ENCODE results near the gene BRAT1.

The BRAT1 gene

DNA sequence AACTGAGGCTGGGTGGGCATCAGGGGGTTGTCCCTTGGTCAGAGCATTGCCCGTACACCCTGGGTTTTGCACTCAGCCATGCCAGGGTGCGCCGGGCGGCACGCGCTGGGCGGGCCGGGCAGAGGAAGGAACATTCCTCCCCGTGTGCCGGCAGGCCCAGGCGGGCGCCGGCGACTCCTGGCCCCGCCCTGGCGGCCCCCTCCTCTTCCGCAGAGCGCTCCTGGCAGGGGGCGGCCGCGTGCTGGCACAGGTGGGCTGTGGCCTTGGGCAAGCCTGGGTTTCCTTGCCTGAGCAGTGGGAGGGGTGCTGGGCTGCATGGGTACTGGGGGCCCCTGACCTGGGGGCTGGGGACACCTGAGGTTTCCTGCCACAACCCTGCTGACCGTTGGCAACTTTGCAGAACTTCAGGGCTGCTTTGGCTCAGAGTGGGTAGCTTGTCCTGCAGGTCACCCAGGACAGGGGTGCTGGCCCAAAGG is 31.8 kb downstream of the BRAT1 start:
- DNase-seq (ENCODE audit: low spot score) = no peak

DNA sequence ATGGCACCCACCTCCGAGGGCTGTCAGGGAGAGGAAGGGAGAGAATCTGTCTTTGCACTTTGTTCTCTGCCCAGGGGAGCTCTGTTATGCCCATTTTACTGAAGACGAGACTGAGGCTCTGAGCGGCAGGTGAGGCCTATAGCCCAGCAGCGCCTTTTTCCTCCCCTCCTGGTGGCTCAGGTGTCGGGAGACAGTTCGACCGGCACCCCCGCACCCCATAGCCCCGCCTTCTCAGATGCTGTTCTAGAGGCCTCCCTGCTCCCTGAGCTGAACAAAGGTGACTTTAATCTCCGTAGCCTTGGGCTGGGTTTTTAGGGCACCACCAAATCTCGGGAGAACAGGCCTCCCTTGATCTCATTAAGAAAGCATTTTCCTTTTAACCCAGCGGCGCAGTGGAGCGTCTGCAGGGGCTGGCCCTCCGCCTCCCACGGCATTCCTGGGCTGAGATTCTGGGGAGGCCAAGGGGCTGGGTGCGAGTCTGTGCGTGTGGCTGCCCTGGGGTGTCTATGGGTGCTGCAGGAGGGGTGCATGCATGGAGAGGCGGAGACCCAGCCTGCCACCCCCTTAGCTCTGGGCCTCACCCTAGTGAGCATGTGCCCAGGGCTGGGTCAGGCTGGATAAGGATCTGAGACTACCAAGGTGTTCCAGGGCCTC is 32.4 kb downstream of the BRAT1 start:
- DNase-seq (ENCODE audit: low spot score) = no peak

DNA sequence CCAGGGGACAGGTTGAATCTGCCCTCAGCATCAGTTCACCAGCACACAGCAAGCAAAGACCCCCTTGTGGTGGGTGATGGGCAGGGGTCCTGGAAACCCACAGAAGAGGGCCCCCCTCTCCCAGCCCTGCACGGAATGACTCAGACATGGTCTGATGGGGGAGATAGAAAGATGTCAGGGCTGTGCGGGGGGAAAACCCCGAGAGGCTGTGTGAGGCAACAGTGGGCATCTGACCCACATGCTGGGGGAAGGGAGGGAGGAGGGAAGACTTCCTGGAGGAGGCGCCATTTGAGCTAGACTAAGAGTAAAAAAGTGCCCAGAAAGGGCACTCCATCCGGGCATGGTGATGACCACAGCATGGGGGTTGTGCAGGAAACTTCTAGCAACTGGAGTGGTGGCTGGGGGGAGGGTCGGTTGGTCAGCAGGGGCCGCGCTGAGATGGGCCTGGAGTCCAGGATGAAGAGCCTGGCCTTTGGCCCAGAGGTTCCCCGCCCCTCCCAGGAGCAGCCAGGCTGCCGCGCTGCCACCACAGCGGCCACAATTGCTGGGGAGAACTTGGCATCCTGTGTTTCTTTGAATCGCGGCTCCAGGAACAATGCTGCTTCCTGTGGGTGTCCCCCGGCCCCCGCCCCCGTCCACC is 33.3 kb downstream of the BRAT1 start:
- DNase-seq (ENCODE audit: low spot score) = no peak

DNA sequence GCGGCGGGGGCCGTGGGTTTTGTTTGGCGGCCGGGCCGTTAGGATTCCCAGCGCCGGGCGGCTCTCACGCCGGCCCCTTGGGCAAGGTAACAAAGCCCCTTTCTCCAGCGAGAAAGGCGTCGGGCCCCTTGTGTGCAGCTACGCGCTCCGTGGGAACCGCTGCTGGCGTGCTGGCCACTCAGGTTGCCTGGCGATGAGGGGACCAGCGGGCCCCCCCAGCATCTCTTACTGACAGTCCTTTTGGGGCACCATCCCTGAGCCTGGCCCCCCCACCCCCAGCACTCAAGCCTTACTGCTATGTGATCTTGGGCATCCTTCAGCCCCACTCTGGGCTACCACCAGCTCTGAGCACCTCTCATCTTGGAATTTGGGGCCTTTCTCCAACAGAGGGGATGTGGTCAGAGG is 34.0 kb downstream of the BRAT1 start:
- DNase-seq (ENCODE audit: low spot score) = no peak

DNA sequence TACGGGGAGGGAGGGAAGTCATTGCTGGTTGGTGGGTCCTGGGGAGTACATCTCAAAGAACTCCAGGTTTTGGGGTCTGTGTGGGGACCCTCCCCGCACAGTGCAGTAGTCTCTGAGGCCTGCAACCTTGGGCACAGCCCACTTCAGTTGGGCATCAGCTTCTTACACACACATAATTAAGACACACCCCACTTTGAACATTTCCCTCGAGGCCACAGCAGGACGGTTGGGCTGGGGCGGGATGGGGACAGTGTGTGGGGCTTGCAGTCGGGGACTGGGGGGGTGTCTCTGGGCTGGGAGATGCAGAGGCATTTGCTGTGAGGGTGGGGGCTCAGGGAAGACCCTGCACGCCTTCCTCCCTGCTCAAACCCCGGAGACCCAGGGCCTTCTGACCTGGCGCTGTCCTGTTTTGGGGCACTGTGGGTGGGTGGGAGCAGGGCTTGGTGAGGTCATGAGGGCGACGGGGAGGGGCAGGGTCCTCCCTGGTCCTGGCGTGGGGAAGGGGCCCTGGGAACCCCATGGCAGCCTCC is 34.5 kb downstream of the BRAT1 start:
- no peak for DNase-seq (ENCODE audit: low spot score)

DNA sequence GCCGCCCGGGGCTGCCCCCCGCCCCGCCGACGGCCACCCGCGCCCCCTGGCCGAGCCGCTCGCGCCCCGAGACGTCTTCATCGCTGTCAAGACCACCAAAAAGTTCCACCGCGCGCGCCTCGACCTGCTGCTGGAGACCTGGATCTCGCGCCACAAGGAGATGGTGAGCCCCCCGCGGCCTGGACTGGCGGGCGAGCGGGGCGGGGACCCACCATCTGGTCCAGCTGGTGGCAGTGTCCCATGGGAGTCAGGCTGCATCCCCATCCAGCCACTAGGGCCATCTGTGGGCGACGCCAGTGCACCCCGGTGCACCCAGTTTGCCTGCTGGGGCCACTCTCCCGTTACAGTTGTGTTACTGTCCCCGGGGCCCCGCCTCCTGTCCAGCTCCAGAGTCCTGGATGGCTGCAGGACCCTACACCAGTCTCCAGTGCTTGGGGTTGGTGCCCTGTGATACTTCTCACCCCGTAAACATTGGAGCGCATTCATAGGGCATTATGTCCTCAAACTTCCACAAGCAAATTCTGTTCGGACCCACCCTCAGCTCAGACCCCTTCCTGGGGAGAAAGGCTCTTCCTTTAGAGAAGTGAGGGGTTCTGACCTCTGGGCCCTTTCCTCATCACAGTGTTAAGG is 35.1 kb downstream of the BRAT1 start:
- no peak for DNase-seq (ENCODE audit: low spot score)

DNA sequence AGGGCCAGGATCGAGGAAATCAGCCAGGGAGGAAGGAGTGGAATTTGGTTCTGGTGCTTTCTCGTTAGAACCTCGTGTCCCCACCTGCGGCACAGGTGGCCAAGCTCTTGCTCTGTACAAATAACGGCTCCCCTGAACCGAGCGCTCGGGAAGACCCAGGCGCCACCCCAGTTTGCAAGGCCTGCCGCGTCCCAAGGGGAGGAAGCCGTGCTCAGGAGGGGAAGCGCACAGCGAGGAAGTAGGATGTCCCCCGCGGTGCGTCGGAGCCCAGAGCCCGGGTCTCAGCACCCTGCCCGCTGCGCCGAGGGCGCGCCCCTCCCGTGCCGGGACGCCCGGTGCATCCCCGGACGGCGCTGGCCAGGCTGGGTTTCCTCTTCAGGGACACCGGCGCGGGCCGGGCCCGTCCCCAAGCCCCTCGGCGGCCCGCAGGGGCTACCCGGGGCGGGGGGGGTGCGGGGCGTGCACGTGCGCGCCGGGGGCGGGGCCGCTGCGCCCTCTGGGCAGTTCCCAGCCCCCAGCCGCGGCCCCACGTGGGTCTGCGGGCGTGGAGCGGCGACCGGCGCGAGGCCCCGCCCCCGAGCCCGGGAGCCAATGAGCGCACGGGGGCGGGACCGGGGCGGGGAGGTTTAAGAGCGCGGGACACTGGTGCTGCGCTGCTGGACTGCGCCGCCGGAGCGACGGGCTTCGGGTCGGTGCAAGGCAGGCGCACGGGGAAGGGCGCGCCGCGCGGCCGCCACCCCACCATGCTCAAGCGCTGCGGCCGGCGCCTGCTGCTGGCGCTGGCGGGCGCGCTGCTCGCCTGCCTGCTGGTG is 36.0 kb downstream of the BRAT1 start, which contains the start of gene LFNG:
Gene LFNG (plus strand): TSS at position 656 of the 812 bp plus-strand sequence. CDS start 88 bp downstream, at position 744.
- DNase-seq (ENCODE audit: low spot score) = peak; percentile 87

DNA sequence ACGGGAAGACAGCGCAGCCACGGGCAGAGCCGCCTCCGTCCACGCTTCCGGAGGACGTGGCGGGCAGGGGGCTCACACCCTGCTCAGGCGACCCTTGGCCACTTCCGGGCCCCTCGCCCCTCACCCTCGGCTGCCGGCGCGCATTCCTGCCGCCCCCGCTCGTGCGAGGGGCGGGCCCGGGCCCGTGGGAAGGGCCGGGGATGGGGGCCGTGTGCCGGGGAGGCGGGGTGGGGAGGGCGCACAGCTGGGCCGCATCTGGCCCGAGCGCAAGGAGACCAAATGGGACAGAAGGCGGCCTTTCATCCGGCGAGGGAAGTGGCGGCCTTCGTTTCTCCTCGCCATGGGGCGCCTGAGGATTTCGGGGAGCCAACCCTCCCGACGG is 36.6 kb downstream of the BRAT1 start:
- no peak for DNase-seq (ENCODE audit: low spot score)

DNA sequence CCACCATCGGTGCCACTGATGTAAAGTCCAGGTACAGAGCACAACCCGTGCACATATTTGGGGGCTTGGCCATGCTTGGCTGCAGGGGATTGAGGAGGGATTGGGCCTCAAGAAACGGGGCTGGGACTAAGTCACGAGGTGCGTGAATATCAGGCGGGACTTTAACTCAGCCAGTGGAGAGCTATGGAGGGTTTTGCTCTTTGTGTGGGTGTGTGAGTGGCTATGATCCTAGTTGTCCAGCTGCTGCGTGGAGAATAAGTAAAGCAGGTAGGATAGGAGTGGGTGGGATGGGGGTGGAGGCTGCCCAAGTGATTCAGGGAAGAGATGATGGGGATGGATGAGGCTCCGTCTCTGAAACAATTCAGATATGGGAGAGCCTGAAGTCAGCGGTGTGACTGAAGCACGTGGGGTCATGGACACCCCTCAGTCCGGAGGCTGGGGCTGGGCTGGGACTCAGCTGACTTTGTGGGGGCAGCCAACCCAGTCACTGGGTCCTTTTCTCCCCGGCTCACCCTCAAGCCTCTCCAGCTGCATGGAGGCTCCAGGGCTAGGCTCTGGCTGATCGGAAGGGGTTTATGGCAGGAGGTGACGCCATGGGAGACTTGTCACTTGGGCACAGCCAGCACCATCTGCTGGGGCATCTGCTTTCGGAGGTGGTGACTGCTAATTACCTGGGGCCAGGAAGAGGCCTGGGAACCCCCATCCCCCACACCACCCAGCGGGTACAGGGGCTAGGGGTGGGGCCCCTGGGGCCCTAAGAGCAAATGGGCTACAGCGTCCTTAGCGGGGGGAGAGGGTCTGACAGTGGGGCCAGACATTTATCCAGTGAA is 37.4 kb downstream of the BRAT1 start:
- DNase-seq (ENCODE audit: low spot score) = peak; percentile 85

DNA sequence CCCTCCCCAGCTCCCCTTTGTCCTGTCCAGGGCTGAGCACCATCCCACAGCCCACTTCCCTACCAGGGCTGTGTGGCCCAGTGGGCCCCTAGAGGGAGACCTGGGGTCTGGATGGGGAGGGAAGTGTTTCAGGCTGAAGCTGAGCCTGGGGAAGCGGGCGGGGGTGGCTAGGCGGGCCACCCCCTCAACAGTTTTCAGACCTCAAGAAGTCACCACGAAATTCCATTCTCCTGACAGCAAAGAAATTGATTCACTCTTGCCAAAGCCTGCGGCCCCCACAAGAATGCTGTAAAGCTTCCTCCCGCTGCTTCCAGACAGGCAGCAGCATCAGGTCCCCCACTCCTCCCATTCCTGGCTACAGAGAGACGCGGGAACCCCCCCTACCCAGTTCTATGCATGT is 38.3 kb downstream of the BRAT1 start:
- no peak for DNase-seq (ENCODE audit: low spot score)

DNA sequence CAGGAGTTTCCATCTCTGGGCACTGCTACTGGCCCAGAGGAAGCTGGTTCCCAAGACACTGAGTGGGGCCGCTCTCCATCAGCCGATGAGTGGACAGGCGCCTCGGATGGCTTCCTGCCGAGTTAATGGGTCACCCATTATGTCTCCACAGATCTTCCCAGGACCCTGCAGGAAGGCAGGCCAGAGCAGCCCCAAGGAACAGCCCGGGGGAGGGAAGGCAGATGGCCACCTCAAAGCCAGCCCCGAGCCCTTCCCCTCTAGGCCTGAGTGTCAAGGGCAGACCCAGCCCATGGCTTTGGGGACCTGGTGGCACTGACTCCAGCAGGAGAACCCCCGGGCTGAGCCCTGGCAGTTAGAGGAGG is 39.1 kb downstream of the BRAT1 start:
- no peak for DNase-seq (ENCODE audit: low spot score)

DNA sequence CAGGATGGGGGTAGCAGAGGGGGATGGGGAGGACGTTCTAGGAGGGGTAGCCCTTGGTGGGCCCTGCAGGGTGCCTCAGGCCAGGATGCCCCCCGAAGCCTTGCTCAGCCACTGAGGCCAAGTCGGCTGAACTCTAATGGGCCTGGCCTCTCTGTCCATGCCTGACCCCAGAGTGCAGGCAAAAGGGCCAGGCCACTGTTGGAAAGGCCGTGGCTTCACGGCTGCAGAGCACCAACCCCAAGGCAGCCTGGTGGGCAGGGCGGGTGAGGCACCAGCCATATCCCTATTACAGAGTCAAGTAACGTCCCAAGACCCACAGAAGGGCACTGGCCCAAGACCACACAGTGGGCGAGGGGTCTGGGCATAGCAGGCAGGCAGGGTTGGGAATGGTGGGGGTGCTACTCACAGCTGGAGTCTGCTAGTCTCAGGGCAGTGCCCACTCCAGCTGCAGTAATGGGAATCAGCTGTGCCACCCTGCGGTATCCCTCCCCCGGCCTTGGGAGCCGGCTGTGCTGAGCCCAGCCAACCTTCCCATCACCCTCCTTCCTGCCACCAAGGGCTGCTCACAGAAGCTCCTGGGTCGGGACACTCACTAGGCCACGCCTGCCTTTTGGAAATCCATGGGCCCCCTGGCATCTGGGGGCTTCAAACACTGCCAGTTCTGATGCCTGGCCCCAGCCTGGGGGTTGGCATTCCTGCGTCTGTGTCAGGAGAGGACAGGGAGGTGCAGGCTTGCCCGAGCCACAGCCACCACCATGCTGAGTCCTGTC is 39.7 kb downstream of the BRAT1 start:
- DNase-seq (ENCODE audit: low spot score) = no peak

DNA sequence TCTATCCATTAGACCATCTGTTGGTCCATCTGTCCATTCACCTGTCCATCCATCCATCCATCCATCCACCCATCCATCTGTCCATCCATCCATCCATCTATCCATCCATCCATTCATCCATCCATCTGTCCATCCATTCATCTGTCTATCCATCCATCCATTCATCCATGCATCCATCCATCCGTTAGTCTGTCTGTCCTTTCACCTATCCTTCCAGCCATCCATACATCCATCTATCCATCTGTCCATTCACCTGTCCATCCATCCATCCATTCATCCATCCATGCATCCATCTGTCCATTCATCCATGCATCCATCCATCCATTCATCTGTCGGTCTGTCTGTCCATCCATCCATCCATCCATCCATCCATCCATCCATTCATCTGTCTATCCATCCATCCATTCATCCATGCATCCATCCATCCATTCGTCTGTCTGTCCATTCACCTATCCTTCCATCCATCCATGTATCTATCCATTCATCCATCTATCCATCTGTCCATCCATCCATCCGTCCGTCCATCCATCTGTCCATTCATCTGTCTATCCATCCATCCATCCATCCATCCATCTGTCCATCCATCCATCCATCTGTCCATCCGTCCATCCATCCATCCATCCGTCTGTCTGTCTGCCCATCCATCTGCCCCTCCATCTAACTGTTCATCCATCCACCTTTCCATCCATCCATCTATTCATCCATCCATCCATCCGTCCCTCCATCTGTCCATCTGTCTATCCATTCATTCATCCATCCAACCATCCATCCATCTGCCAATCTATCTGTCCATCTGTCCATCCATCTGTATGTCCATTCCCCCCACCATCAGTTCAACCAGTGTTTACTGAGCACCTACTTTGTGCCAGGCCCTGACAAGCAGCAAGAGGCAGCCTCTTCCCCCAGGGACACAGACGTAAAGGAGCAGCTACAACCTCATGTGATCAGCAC is 40.6 kb downstream of the BRAT1 start:
- DNase-seq (ENCODE audit: low spot score) = no peak

DNA sequence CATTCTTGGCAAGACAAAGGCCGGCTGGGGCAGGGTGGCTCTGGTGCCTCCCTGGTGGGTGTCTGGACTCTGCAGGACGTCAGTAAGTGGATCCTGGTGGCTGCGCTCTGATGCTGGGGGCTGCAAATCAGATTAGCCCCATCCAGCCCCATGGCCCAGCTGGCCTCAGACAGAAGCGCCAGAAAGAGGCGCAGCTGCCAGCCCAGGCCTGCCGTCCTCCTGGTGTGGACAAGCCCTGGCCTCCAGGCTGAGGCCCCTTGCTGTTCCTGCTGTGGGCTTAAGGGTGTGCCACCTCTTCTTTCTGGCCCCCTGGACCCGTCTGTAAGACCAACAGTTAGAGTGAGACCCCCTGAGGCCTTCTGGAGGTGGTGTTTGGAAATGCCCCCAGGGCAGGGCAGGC is 41.6 kb downstream of the BRAT1 start:
- DNase-seq (ENCODE audit: low spot score) = no peak

DNA sequence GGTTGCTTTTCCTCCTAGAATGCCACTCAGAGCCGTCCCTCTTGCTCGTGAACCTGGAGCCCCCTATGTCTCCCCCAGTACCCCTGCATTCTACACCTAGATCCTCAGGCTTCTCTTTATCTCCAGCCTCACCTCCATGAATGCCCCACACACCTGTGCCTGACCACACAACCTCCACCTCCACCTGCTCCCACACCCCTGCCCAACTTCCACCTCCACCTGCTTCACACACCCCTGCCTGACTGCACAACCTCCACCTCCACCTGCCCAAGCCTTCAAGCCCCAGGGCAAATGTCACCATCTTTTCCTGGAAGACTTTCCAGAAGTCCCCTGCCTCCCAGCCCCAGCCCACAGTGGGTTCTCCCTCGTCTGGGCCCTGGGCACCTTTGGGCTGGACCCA is 42.6 kb downstream of the BRAT1 start:
- DNase-seq (ENCODE audit: low spot score) = no peak

DNA sequence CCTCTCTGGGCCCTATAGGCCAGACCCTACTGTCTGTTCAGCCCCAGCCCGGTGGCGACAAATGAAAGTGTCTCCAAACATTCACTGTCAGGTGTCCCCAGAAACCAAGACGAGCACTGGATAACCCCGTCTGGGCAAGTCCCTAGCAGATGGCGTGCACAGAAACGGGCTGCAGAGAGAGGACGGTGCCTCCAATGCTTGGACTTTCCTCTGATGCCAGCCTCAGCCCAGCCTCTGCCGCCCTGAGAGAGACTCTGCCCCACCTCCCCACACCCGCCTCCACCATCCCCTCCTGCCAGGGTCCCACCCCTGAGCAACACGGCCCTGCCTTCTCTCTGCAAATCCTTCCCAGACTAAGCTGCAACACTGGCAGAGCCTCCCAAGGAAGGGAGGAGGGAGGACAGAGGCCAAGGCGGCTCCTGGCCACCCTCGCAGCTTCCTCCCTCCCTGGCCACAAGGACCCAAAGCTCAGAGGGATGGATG is 43.1 kb downstream of the BRAT1 start:
- peak; percentile 49 for DNase-seq (ENCODE audit: low spot score)

DNA sequence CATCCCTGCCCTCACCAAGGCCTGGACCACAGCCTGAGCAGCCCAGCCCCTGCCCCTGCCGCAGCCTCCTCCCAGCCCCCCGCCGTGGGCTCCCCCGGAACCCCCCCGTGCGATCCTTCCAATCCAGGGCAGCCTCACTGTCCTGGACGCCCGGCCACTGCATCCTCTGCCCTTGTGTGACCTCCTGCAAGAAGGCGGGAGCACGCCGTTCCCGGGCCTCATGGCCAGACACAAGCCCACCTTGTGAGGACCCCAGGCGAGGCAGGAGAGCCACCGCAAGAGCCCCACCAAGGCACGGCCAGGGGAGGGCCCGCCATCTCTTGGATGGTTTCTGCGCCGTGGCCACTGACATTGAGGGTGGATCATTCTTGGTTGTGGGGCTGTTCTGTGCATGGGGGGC is 43.6 kb downstream of the BRAT1 start:
- DNase-seq (ENCODE audit: low spot score) = no peak

DNA sequence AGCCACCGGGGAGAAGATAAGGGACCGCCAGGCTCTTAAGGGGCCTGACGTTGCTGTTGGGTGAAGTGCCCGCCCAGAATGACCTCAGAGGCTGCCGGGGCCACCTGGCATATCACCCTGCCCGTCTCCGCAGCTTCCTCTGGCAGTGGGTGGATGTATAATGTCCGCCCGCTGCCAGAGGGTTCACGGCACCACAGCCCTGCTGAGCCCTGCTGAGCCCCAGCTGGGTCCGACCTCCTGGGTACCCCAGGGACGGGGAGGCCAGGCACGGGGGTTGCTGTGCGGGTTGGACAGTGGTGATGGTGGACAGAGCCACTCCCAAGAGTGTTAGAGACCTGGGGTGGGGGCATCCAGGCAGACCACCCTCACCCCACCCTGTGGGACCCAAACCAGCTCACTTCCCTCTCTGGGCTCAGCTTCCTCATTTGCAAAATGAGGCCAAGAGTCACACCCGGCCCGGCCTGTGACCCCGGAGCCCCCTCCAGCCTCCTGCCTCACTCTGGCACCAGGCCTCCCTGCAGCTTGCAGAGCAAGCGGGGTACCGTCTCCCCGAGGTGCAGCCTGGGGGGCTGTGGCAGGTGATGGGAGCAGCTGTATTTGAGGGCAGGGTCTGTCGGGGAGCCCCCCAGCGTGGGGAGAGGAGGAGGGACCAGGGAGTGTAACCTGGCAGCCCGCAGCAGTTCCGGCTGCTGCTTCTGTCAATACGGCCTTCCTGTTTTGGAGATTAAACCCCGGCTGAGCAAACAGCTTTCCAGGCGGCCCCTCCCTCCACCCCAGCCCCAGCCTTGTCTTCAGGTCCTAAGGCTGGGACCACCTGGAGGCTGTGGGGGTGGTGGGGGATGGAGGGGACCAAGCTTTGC is 44.2 kb downstream of the BRAT1 start:
- no peak for DNase-seq (ENCODE audit: low spot score)
